Lower lobe of right lung (tissue), 2 donors: ENCODE data around the gene ZNF524. TPM values are rescaled to one million over a fixed set of nuclear protein-coding genes. Genes with fewer than 3 reads are reported as not detected.
A peak's percentile ranks its signal among the peaks of the same experiment; 100 is the strongest.

Experiments used
- ATAC-seq, 2 donors: fragments of 200-7000 bp; cut with Tn5 transposase; one replicate each; pipeline ENCODE4 v1.9.1; 2020 to 2022; ENCODE audit warnings: mild to moderate bottlenecking in 2 of 2, moderate library complexity in 2 of 2
- DNase-seq: peaks from one replicate; pipeline ENCODE4 v3.0.0-alpha.2; 2020
- H3K27ac ChIP-seq: fragments of 200-600 bp; one replicate; pipeline ENCODE4 v1.8.0; 2022
- H3K27me3 ChIP-seq: fragments of 200-600 bp; one replicate; pipeline ENCODE4 v1.8.0; 2022; ENCODE audit warnings: low read depth
- H3K36me3 ChIP-seq: fragments of 200-600 bp; one replicate; pipeline ENCODE4 v1.8.0; 2022; ENCODE audit warnings: mild to moderate bottlenecking
- H3K4me1 ChIP-seq: fragments of 200-600 bp; one replicate; pipeline ENCODE4 v1.8.0; 2022
- H3K4me3 ChIP-seq: fragments of 200-600 bp; one replicate; pipeline ENCODE4 v1.8.0; 2022; ENCODE audit warnings: mild to moderate bottlenecking
- H3K9me3 ChIP-seq: fragments of 200-600 bp; one replicate; pipeline ENCODE4 v1.8.0; 2022
- CTCF ChIP-seq: fragments of 200-600 bp; IDR thresholded peaks from one replicate; pipeline ENCODE4 v1.8.0; 2022; ENCODE audit warnings: antibody characterized with exemption, mild to moderate bottlenecking
- intact Hi-C: fragments of 100-400 bp; cut with DNase I; formaldehyde crosslinking; loops from one replicate; pipeline ENCODE4 v1.11.0; 2022
- total RNA-seq: library from RNA; stranded (reverse); fragmentation: NEBNext Ultra II Directional; extraction: Animal tissue kit (Norgen Biotek cat#: 25700); gene quantifications from one replicate; pipeline ENCODE4 v1.2.1, GENCODE V29; 2021
- donor health status: DM: no; HTN: yes; CAD: no; lungs with severe emphysema.

The ZNF524 gene
- total RNA-seq, 1 donor from 2014 or later = 33.4 TPM

- Histone ChIP-seq H3K27ac (no peak overlapping the region), H3K4me1 (peaks cover 9% of the 10 kb centered on the region), H3K27me3 (peaks cover 7% of the 10 kb centered on the region), H3K36me3 (no peaks in the 10 kb centered on the region), H3K4me3 (no peak overlapping the region), H3K9me3 (no peaks in the 10 kb centered on the region)
- no peak for TF ChIP-seq CTCF
- no peak for DNase-seq
- ATAC-seq = no peak
- intact Hi-C loops = no loop called here
These were observed 45.8 kb upstream of the ZNF524 start for GRCh38 chr19:55554302-55554701.

GRCh38 chr19:55554741-55555152 lies 45.3 kb upstream of the ZNF524 start:
- Histone ChIP-seq H3K27ac (no peak overlapping the region), H3K36me3 (no peaks in the 10 kb centered on the region), H3K4me1 (peaks cover 5% of the 10 kb centered on the region), H3K27me3 (peaks cover 5% of the 10 kb centered on the region), H3K4me3 (no peak overlapping the region), H3K9me3 (no peaks in the 10 kb centered on the region)
- DNase-seq (no peak), ATAC-seq (no peak)
- no peak for TF ChIP-seq CTCF
- intact Hi-C loops = no loop called here

- no peak for TF ChIP-seq CTCF
- no peak for ATAC-seq
- H3K4me1 ChIP-seq = no peaks in the 10 kb centered on the region
These were observed 40.4 kb upstream of the ZNF524 start for GRCh38 chr19:55559684-55560083.

GRCh38 chr19:55563261-55563690 lies 36.8 kb upstream of the ZNF524 start:
- peaks cover 10% of the 10 kb centered on the region for H3K27me3 ChIP-seq
- no peaks in the 10 kb centered on the region for H3K4me1 ChIP-seq
- no peak for TF ChIP-seq CTCF
- DNase-seq (no peak), ATAC-seq (peak; percentile 62 to 91)
- H3K36me3 ChIP-seq = no peaks in the 10 kb centered on the region
- no peaks in the 10 kb centered on the region for H3K9me3 ChIP-seq
- intact Hi-C loops = no loop called here
- no peak overlapping the region for H3K4me3 ChIP-seq
- H3K27ac ChIP-seq = no peak overlapping the region

More at GRCh38 chr19:55559684-55560083, 40.4 kb upstream of the ZNF524 start:
- H3K36me3 ChIP-seq = no peaks in the 10 kb centered on the region
- DNase-seq = no peak
- H3K27ac ChIP-seq = no peak overlapping the region
- H3K4me3 ChIP-seq = no peak overlapping the region
- intact Hi-C loops = no loop called here
- H3K27me3 ChIP-seq = peaks cover 5% of the 10 kb centered on the region
- no peaks in the 10 kb centered on the region for H3K9me3 ChIP-seq

- ATAC-seq = no peak
- TF ChIP-seq CTCF = no peak
- Histone ChIP-seq H3K27me3 (peaks cover 10% of the 10 kb centered on the region), H3K9me3 (no peaks in the 10 kb centered on the region), H3K36me3 (no peaks in the 10 kb centered on the region), H3K4me3 (no peak overlapping the region), H3K4me1 (no peaks in the 10 kb centered on the region), H3K27ac (no peak overlapping the region)
- DNase-seq = no peak
- intact Hi-C loops = no loop called here
These were observed 33.3 kb upstream of the ZNF524 start for GRCh38 chr19:55566823-55567222.
